Prostate gland (tissue), 2 donors: ENCODE data around the gene B3GLCT.

Experiments used
- CTCF ChIP-seq, 4 experiments: fragments of 200-600 bp in 2 of 4; fragments of 450-650 bp in 2 of 4; sonication (generic) in 2 of 4; IDR thresholded peaks; 1 replicate in 3 of 4; 2 replicates in 1 of 4; pipeline ENCODE4 v1.5.1; 2016 to 2019; ENCODE audit warnings: antibody characterized with exemption in 4 of 4, mild to moderate bottlenecking in 2 of 4, moderate library complexity in 2 of 4
- POLR2A ChIP-seq: fragments of 450-650 bp; IDR thresholded peaks from one replicate; pipeline ENCODE4 v1.6.1; 2016; ENCODE audit warnings: antibody characterized with exemption, mild to moderate bottlenecking
- POLR2AphosphoS5 ChIP-seq: sonication (generic); formaldehyde crosslinking; IDR thresholded peaks from one replicate; pipeline ENCODE4 v1.6.1; 2017; ENCODE audit warnings: antibody characterized with exemption

- no peak for TF ChIP-seq CTCF (IDR thresholded peaks at IDR 0.05)
- no peak for TF ChIP-seq POLR2A
- TF ChIP-seq POLR2AphosphoS5, result no peak
Observed at GRCh38 chr13:31245598-31246373, 46.0 kb downstream of the B3GLCT start.
